ENCODE measurements around the gene RASSF3. TPM values are rescaled to one million over a fixed set of nuclear protein-coding genes. Genes with fewer than 3 reads are reported as not detected.

RASSF3 gene
- total and polyA plus RNA-seq, 10 of the 15 experiments (the other 5 are each of a cell fraction or from before 2014, with no cell fraction given) = 6.9 to 62.4 (median 30.3) TPM

GRCh38 chr12:64682572-64683277, 72.4 kb downstream of the RASSF3 start (continued):
- TF ChIP-seq IRF3 (IDR thresholded peaks at IDR 0.05) (no peak), SIX5 (IDR thresholded peaks at IDR 0.05; ENCODE audit: low read depth, low read length, severe bottlenecking) (no peak), IKZF1 (conservative IDR thresholded peaks at IDR 0.05) (no peak)

DNA sequence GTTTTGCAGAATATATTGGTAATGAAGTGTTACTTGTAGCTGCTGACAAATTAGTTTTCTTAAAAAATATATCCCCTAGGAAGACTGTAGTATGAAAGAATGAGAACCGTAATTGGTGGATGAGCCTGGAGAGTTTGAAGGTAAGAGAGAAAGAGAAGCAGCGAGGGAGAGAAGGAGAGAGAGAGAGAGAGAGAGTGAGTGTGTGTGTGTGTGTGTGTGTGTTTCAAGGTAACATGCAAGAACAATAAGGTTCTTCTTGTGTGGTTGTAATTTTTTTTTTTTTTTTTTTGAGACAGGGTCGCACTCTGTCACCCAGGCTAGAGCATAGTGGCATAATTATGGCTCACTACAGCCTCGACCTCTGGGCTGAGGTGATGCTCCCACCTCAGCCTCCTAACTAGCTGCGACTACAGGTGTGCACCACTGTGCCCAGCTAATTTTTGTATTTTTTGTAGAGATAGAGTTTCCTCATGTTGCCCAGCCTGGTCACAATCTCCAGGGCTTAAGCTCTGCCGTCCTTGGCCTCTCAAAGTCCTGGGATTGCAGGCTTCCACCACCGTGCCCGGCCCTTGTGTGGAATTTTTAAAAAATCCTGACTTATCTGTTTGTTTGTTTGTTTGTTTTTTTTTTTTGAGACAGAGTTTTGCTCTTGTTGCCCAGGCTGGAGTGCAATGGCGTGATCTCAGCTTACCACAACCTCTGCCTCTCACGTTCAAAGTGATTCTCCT, 73.7 kb downstream of the RASSF3 start:
- Histone ChIP-seq H3K27ac (ENCODE audit: control insufficient read depth, insufficient read depth) (no peak overlapping the region), H3K9me3 (replicated peaks; ENCODE audit: control insufficient read depth, insufficient read depth, low read length) (no peaks in the 10 kb centered on the region), H3K9ac (ENCODE audit: control insufficient read depth, insufficient read depth, low read length) (no peak overlapping the region), H3K4me2 (ENCODE audit: control insufficient read depth, insufficient read depth) (no peak overlapping the region), H2AFZ (ENCODE audit: control insufficient read depth, low read depth, low read length) (no peak overlapping the region), H3K4me3 (no peak overlapping the region), H4K20me1 (ENCODE audit: control insufficient read depth, insufficient read depth) (no peaks in the 10 kb centered on the region; the same call in 1 of the 2 replicates), H3K4me1 (ENCODE audit: control insufficient read depth, insufficient read depth, low read length) (peaks cover 25% of the 10 kb centered on the region), H3K27me3 (replicated peaks in 1 of 2; ENCODE audit: control insufficient read depth in 2 of 2, insufficient read depth in 2 of 2, low read length in 1 of 2) (no peaks in the 10 kb centered on the region), H3K79me2 (ENCODE audit: control insufficient read depth, insufficient read depth, low read length) (peaks cover 40% of the 10 kb centered on the region), H3K36me3 (ENCODE audit: control insufficient read depth in 2 of 2, insufficient read depth in 2 of 2, low read length in 1 of 2) (peaks cover 2 to 22% of the 10 kb centered on the region in 2 experiments)
- FAIRE-seq = no peak
- intact Hi-C loops (cut with micrococcal nuclease; ENCODE audit: unreplicated experiment) = no loop called here
- POLR2A ChIA-PET = interaction anchor here (0.6 kb wide), 1 partner anchor 30 kb away, joined by 3 read pairs; no protein-coding TSS in a partner anchor
- no peak for DNase-seq (ENCODE audit: low read depth, low spot score)
- 87% methylated on average over 10 of the region's 10 CpGs for WGBS (ENCODE audit: insufficient coverage, insufficient replicate concordance, low lambda C conversion rate, missing lambda C conversion rate)
- RAD21 ChIA-PET (ENCODE audit: unreplicated experiment) = interaction anchor here (1.2 kb wide), 1 partner anchor 13 kb away, joined by 4 read pairs; no protein-coding TSS in a partner anchor
- no TSS peak for BruUV-seq (replicated peaks)
- ATAC-seq = no peak
- SMC1A ChIA-PET (ENCODE audit: uncharacterized antibody, unreplicated experiment) = interaction anchor here (0.7 to 2.5 kb wide), 7 partner anchors 8 to 135 kb away, joined by 3 to 9 read pairs (median 4); partner anchors contain the start of gene RASSF3
- CTCF ChIA-PET = interaction anchor here (1.7 to 7.7 kb wide), 2 partner anchors 12 to 74 kb away, joined by 4 to 48 read pairs; no protein-coding TSS in a partner anchor
- in situ Hi-C loops (cut with MboI) = no loop called here
- TF ChIP-seq ZBTB4 (CRISPR knock-in tag; IDR thresholded peaks at IDR 0.05) (no peak), POU2F2 (IDR thresholded peaks at IDR 0.05; ENCODE audit: borderline replicate concordance, low read depth, low read length) (no peak), USF1 (IDR thresholded peaks at IDR 0.05; ENCODE audit: borderline replicate concordance, extremely low read length, insufficient read depth, low read depth, low read length) (no peak), RCOR1 (conservative IDR thresholded peaks at IDR 0.05; ENCODE audit: low read depth, low read length) (no peak), BCLAF1 (IDR thresholded peaks at IDR 0.05) (no peak), SMAD5 (IDR thresholded peaks at IDR 0.05; ENCODE audit: low read depth) (no peak), LARP7 (IDR thresholded peaks at IDR 0.05) (no peak), CBX5 (IDR thresholded peaks at IDR 0.05; ENCODE audit: low read depth) (no peak)
